ENCODE results near the gene HRH2. TPM values are rescaled to one million over a fixed set of nuclear protein-coding genes. Genes with fewer than 3 reads are reported as not detected.

Gene HRH2
- total RNA-seq, 2 donors from 2014 or later, result 8.0 to 18.9 TPM

- DNase-seq (ENCODE audit: low spot score), result peak; percentile 32
- no peaks in the 10 kb centered on the region for H3K4me1 ChIP-seq
- no peak for TF ChIP-seq CTCF (IDR thresholded peaks at IDR 0.05)
- no peaks in the 10 kb centered on the region for H3K27me3 ChIP-seq
- no peak overlapping the region for H3K4me3 ChIP-seq
- H3K27ac ChIP-seq, result no peak overlapping the region
- no peaks in the 10 kb centered on the region for H3K9me3 ChIP-seq
- H3K36me3 ChIP-seq, result no peaks in the 10 kb centered on the region
These were observed 85.9 kb downstream of the HRH2 start for GRCh38 chr5:175743676-175744210.

- Histone ChIP-seq H3K4me1 (no peaks in the 10 kb centered on the region), H3K36me3 (no peaks in the 10 kb centered on the region), H3K27ac (no peak overlapping the region), H3K4me3 (no peak overlapping the region), H3K9me3 (no peaks in the 10 kb centered on the region), H3K27me3 (no peaks in the 10 kb centered on the region)
- TF ChIP-seq CTCF (IDR thresholded peaks at IDR 0.05), result no peak
- DNase-seq (ENCODE audit: low spot score), result no peak
These were observed 87.3 kb downstream of the HRH2 start for GRCh38 chr5:175745210-175745609.

GRCh38 chr5:175746851-175747250, 89.0 kb downstream of the HRH2 start:
- Histone ChIP-seq H3K4me3 (no peak overlapping the region), H3K4me1 (no peaks in the 10 kb centered on the region), H3K9me3 (no peaks in the 10 kb centered on the region), H3K36me3 (no peaks in the 10 kb centered on the region), H3K27me3 (no peaks in the 10 kb centered on the region), H3K27ac (no peak overlapping the region)
- DNase-seq (ENCODE audit: low spot score), result no peak
- TF ChIP-seq CTCF (IDR thresholded peaks at IDR 0.05), result no peak

GRCh38 chr5:175747539-175748060, 89.7 kb downstream of the HRH2 start:
- TF ChIP-seq CTCF (IDR thresholded peaks at IDR 0.05), result no peak
- Histone ChIP-seq H3K4me1 (no peaks in the 10 kb centered on the region), H3K9me3 (no peaks in the 10 kb centered on the region), H3K36me3 (no peaks in the 10 kb centered on the region), H3K4me3 (no peak overlapping the region), H3K27me3 (no peaks in the 10 kb centered on the region), H3K27ac (no peak overlapping the region)
- no peak for DNase-seq (ENCODE audit: low spot score)

- no peaks in the 10 kb centered on the region for H3K4me1 ChIP-seq
- no peaks in the 10 kb centered on the region for H3K9me3 ChIP-seq
- no peak overlapping the region for H3K27ac ChIP-seq
- H3K36me3 ChIP-seq, result no peaks in the 10 kb centered on the region
- no peak overlapping the region for H3K4me3 ChIP-seq
- TF ChIP-seq CTCF (IDR thresholded peaks at IDR 0.05), result no peak
- H3K27me3 ChIP-seq, result no peaks in the 10 kb centered on the region
- no peak for DNase-seq (ENCODE audit: low spot score)
These were observed 90.8 kb downstream of the HRH2 start for GRCh38 chr5:175748650-175749049.

GRCh38 chr5:175749591-175749990, 91.7 kb downstream of the HRH2 start:
- Histone ChIP-seq H3K4me3 (no peak overlapping the region), H3K36me3 (no peaks in the 10 kb centered on the region), H3K4me1 (no peaks in the 10 kb centered on the region), H3K27me3 (no peaks in the 10 kb centered on the region), H3K9me3 (no peaks in the 10 kb centered on the region), H3K27ac (no peak overlapping the region)
- TF ChIP-seq CTCF (IDR thresholded peaks at IDR 0.05), result no peak
- no peak for DNase-seq (ENCODE audit: low spot score)
